Activated CD4-positive, alpha-beta T cell treated with anti-CD3 and anti-CD28 coated beads, Interleukin-10, Interleukin-2, amounts not matched to agents 100 ng/mL and 50 ng/mL, durations not matched to agents 16 hours and 8 hours (primary cell): ENCODE results near the gene PALD1.

Experiments
- DNase-seq: peaks from one replicate; pipeline ENCODE4 v3.0.0-alpha.2; 2020

Gene PALD1

DNA sequence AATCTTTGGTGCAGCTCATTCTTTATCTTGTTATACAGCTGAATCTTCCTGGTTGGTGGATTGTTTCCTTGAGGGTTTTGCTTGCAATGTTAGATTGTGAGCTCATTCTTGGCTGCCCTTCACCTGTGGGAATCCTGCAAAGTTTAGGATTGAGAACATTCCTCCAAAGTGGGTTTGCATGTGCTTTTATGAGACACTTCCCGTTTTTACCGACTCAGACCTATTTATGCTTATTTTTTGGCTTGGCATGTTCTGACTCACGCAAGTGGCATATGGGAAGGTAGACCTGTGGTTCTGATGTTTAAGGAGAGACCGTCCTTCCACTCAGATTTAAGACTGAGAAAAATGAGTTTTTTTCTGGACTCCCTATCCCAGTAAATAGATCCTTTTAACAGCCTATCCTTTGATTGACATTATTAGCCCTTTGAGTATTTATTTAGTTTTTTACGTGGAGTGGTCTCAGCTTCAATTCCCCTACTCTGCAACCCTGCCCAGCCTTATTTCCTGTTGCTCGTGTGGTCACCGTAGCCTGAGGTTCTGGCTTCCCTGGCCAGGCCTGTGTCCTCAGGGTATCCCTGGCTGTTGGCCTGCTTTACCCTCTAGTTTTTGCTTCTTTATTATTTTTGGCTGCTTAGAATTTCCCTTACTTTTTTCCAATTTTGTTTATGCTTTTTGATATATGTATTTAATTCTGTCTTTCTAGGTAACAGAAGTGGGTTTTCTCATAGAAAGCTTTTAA, 137.4 kb downstream of the PALD1 start:
- DNase-seq: no peak

DNA sequence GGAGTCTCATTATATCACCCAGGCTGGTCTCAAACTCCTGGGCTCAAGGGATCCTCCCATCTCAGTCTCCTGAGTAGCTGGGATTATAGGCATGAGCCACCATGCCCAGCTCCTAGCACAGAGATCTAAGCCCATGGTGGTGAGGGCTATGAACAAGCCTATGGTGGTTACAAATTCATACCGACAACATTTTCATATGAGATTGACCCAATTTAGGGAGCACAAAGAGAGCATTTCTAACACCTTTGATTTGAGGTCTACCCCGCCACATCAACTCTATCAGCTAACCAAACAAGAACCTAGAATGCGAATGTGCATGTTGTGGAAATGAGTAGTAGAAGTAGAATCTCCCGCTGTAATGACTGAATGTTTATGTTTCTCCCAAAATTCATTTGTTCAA, 138.2 kb downstream of the PALD1 start:
- no peak for DNase-seq
